Activated CD4-positive, alpha-beta T cell treated with anti-CD3 and anti-CD28 coated beads for 48 hours (primary cell): ENCODE results near the gene GCAT.

Experiments used
- DNase-seq: peaks from one replicate; pipeline ENCODE4 v3.0.0-alpha.2; 2020

GCAT gene

DNA sequence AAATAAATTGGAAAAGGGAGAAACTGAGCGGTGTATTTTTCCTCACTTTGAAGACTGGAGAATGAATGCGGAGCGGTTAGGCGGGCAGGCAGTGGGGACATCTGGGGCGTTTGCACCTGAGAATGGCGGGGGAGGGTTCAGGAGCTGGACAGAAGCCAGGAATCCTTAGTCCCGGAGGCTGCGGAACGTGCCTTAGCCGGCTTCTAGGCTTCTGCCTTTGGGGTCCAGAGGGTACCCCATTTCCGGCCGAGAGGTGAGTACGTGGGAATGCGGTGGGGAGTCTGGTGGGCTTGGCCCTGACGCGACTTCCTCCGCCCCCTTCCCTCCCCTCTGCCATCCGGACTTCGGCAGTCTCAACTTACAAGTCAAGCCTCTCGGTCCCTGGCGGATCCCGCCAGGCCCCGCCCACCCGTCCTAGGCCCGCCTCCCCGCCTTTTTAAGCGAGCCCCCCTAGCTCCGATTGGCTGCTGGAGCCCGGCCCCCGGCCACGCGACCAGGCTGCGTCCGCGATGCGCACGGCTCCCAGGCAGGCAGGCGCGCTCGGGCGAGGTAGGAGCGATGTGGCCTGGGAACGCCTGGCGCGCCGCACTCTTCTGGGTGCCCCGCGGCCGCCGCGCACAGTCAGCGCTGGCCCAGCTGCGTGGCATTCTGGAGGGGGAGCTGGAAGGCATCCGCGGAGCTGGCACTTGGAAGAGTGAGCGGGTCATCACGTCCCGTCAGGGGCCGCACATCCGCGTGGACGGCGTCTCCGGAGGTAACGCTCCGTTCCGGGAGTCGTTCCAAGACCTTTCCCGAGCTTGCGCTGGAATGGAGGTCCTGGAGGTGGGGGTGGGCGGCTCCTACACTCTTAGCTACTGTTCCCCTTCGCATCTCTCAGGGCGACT is at the start of gene GCAT:
TSS of gene GCAT (plus strand) at position 525 of the 884 bp plus-strand sequence. CDS start at position 559, 34 bp downstream.
- DNase-seq, result peak; percentile 95

DNA sequence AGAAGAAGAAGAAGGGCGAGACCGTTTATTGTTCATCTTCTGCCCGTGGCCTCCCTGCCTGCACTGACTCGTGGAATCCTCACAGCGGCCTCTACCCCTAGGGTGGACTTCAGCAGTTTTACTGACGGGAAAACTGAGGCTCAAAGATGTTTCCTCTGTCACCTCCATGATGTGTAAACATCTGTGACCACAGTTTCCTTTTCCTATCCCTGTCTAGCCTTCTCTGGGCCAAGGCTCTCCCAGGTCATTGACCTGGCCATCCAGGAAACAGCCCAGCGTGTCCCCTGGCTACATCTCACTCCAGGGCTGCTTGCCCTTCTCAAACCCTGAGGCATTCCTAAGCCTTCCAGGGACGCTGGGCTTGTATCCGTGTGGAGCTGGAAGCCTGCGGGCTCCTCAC is 49.0 kb upstream of the GCAT start:
- DNase-seq, result no peak

DNA sequence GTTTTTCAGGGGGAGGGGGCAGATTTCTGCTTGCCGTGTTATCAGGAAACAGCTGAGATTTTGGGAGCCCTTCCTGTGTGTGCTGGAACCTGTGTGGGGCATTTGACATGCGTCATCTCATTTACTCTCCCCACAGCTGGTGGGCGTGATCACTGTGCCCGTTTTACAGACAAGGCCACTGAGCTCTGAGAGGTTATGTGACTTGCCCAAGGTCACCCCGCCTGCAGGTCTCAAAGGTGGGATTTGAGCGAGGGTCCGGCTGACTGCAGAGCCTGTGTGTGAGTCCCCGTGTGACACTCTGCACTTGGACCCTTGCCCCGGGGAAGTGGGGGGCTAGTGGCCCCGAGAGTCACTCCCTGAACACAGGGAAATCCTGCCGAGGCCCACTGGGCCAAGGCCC is 48.5 kb upstream of the GCAT start:
- no peak for DNase-seq

DNA sequence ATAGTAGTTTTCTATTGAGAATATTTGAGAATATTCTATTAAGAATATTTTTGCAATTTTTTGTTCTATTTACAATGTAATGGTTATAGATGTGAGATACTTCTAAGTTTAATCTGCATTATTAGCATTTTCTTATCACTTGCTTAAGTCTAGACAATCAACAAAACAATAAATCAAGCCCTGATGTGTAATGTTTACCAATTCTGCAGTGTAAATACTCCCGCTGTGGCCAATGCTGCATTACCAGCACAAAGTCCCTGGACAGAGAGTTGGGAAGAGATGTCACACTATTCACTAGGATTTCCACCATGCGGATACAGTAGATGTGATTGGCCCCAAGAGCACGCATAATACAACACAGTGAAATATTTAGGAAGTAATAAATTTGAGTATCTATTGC is 47.6 kb upstream of the GCAT start:
- DNase-seq, result no peak

DNA sequence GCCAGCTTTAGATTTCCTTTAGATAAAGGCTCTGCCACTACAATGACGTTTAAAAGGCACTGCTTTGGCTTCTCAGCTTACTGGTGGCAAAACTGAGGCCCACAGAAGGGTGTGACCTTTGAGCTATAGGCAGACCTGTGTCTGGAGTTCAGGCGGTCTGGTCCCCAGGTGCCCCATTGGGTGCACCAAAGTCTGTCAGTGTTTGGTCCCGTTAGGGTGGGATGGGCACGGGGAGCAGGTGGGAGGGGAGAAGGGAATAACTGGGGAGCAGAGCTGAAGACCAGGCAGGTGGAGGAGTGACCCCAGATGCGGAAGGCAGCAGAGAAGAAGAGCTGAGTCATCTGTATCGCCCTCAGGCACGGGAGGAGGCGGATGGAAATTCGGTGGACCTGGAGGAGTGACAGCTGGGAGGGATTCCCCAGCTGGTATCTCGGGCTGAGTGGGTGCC is 45.3 kb upstream of the GCAT start:
- DNase-seq, result no peak

DNA sequence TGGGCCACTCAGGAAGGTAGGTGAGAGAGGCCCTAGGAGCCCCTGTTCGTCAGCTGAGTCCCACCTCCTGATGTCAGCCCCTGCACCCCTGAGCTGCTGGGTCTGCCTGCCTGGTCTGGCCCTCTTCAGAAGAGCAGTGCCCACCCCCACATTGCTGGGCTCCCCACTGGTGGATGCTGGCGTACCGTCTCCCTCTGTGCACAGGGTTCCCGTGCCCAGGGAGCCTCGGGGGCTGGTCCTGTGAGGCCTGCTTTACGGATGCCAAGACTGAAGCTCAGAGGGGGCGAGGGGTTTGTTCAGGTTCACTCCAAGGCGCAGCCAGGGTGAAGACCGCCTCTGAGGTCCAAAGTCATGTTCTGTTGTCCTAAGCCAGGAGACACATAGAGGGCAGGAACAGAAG is 44.7 kb upstream of the GCAT start:
- DNase-seq, result no peak

DNA sequence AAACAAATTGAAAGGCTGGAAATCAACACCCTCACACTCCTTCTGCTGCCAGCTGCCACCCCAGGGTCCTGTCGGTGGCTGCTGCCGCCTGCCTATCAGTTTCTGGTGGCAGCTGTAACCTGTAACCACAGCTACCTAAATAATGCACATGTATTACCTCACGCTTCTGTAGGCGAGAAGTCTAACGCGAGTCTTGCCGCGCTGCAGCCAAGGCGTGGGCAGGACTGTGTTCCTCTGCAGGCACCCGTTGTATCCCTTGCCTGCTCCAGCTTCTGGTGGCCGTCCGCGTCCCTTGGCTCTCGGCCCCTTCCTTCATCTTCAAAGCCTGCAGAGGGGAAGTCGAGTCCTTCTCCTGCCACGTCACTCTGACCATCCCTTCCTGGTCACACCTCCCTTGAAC is 44.1 kb upstream of the GCAT start:
- DNase-seq, result no peak

DNA sequence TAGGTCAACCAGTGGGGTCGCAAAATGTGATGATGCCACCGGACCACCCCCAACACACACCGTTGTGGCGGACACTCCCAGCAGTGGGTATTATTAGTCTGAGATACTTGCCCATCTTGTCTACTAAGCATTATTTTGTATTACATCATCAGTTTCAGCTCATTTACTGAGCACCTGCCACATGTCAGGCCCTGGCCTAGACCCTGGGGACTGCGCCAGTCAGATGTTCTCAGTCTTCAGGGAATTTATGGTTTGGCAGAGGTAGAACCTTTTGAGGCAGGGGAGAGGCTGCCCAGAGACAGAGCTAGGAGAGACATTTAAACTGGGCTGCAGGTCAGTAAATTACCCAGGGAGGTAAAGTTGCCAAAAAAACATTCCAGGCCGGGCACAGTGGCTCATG is 43.1 kb upstream of the GCAT start:
- no peak for DNase-seq

DNA sequence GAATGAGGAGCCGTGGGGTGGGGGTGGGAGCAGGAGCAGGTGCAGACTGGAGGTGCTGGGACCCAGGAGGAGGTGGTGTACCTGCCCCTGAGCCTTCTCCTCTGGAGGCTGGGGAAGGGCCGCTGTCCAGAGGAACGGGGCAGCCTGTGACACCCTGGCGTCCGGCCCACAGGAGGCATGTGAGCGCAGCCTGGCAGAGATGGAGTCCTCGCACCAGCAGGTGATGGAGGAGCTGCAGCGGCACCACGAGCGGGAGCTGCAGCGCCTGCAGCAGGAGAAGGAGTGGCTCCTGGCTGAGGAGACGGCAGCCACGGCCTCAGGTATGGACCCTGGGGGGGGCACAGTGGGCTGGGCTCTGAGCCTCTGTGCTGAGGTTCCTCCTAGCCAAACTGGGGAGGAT is 42.2 kb upstream of the GCAT start:
- no peak for DNase-seq

DNA sequence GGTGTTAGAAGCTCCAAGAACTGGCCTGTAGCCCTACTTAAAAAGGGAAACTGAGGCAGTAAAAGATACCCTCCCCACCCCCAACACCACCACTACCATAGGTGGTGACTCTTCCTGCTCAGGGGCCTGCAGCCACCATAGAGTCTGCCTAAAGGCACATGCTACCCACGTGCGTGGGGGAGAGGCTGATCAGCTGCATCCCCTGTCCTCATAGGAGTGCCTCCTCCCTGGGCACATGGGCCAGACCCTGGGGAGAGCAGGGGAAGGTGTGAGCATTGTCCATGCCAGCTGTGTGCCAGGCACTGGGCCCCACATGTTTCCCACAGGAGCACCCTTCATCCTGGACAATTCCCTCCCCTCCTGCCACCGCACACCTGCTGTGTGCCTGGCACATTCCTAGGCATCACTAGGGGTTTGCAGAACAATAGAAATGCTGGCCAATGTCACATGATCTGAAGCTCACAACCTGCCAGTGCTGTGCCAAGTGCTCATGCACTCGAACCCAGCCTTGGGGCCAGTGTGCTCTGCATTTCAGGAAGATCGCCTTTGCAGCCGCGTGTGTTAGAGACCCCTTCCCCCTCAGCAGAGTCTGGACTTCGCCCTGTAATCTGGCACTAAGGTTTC is 41.7 kb upstream of the GCAT start:
- no peak for DNase-seq

DNA sequence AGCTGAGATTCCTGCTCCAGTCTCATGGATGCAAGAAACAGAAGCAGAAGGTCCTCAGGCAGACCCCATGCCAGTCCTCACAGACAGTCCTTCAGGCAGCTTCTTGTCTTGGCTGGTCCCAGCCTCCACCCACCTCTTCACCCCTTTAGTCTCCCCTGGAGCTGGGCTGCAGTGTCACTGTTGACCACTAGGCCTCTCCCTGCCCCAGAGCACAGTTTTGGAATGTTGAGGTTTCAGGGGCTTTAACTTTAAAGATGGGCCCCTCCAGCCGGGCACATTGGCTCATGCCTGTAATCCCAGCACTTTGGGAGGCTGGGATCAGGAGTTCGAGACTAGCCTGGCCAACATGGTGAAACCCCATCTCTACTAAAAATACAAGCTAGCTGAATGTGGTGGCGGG is 39.5 kb upstream of the GCAT start:
- DNase-seq, result no peak

DNA sequence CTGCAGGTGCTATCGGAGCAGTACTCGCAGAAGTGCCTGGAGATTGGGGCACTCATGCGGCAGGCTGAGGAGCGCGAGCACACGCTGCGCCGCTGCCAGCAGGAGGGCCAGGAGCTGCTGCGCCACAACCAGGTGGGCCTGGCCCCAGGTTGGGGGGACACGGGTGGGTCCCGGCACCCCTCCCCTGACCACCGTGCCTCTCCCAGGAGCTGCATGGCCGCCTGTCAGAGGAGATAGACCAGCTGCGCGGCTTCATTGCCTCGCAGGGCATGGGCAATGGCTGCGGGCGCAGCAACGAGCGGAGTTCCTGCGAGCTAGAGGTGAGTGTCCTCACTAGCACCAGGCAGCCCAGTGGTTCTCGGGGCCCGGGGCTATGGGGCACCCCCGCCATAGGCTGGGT is 38.7 kb upstream of the GCAT start:
- DNase-seq, result no peak

DNA sequence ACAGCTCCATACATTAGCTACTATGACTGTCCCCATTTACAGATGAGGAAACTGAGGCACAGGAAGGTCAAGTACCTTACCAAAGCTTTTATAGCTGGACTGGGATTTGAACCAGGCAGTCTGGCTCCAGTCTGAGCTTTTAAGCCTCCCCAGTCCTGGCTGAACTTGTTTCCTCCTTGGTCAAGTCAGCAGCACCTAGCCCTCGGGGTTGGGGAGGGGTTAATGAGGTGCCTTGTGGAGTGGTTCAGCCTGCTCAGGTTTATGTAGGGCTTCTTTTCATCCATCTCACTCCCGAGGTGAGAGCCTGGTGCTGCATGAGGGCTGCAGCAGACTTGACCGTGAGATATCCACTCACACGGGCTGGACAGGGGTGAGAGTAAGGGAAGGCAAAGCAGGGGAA is 36.7 kb upstream of the GCAT start:
- DNase-seq, result no peak

DNA sequence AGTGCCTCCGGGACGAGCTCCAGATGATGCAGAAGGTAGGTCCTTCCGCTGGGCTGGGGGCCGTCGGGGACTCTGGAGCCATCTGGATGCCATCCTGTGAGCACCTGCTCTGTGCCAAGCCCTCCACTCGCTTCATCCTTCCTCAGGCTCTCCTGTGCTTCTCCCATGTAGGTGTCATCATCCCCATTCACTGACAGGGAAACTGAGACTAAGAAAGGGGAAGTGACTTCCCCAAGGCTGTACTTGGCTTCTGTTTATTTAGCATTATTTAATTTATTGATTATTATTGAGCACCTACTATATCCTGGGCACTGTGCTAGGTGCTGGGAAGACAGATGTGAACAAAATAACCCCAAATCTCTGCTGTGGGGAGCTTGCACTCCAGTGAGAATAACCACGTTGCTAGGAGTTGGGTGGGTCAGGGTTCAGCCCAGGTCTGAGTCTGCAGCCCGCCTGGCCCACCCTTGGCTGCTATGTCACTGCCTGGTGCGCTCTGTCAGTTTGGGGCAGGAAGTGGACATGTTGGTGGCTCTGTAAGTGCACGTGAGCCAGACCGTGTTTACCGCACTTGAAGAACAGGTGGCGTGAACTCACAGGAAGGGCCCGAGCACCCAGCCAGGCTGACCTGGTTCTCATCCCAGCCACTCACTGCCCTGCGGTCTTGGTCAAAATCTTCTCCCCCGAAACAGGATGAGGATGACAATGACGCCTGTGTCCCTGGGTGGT is 35.9 kb upstream of the GCAT start:
- no peak for DNase-seq

DNA sequence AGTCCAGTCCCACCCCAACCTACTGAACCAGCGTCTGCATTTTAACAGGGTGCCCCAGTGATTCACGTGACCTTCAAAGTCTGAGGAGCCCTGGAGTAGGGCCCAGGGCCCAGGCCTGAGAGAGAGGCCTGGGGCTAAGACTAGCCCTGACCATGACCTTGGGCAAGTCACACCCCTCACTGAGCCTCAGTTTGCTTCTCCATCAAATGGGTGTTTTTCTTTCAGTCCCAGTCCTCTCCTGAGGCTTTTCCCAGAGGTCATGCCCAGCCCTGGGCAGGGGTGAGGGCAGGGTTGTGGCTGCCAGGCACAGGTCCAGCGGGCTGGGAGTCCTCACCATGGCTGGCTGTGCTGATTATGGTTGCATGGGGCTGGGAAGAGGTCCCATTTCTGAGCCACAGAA is 33.0 kb upstream of the GCAT start:
- no peak for DNase-seq

DNA sequence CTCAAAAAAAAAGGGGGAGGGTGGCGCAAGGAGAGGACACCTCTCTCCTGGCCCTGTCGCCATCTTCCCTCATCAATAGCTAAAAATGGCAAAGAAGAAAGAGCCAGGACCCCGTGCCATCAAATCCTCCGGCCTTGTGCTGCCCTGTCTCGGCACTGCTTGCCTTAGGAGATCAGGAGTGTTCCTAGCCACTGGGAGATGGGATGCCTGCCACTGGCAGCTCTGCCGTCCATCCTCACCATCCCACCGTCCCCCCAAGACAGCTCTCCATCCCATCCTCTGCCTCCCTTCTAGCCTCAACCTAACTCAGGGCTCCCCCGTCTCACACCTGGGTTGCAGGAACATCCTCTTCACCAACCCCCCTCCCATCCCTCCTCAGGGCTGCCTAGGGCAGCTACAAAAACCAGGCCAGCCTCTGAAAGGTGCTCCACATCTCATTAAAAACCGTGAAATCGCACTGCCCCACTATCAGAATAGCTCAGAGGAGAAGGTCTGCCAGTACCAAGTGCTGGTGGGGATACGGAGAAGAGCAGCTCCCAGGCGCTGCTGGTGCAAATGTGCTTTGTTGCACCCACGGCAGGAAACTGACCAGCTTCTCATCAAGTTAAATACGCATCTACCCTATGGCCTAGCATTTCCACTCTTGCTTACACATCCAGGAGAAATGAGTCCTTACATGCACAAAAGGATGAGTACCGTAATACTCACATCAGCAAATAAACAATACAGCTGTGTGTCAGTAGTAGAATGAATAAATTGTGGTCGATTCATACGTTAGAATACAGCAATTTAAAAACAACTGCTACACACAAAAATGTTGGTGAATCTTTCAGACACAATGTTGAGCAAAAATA is 31.7 kb upstream of the GCAT start:
- no peak for DNase-seq

DNA sequence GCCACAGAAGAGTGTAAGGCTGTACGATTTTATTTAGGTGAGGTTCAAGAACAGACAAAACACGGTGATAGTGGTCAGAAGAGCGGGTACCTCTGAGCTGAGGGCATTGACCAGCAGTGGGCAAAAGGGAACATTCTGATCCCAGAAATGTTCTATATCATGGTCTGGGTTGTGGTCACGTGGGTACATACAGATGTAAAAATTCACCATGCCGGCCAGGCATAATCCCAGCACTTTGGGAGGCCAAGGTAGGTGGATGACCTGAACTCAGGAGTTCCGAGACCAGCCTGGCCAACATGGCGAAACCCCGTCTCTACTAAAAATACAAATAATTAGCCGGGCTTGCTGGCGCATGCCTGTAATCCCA is 31.1 kb upstream of the GCAT start:
- no peak for DNase-seq

DNA sequence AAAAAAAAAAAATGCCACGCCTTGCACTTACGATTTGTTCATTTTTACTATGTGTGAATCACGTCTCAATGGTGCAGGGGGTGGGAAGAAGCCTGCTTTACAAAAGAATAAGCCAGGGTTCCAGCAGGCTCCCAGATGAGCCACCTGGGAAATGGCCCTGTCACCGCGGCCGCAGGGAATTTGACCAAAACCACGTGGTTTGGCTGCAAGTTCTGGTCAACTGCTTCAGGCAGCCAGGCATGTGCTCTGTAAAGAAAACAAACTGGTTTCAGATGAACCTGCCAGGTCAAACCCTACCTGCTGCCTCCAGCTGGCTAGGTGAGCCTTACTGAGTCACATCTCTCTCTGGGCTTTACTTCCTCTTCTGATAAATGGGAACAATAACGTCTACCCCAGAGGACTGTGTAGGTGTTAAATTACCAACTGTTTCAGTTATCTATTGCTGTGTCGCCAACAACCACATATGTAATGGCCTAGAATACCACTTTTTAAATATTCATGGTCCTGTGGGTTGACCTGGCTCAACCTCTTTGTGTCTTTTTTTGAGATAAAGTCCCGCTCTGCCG is 30.5 kb upstream of the GCAT start:
- DNase-seq, result no peak

DNA sequence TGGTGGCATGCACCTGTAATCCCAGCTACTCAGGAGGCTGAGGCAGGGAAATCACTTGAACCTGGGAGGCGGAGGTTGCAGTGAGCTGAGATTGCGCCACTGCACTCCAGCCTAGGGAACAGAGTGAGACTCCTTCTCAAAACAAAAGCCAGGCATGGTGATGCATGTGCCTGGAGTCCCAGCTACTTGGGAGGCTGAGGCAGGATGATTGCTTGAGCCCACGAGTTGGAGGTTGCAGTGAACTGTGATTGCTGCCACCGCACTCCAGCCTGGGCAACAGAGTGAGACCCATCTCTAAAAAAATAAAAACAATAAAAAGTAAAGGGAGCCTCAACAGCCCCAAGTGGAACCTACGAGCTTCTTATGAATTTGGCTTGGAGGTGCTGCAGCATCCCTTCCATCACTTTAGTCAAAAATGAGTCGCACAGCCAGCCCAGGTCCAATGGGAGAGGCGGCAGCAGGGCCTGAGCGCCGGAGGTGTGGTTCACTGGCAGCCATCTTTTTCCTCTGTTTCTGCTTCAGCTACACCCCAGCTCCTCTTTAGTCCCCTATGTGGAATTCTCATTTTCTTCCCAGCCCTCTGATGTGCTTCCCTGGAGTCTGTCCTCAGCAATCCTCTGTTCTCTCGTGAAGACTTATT is 29.2 kb upstream of the GCAT start:
- DNase-seq, result no peak

DNA sequence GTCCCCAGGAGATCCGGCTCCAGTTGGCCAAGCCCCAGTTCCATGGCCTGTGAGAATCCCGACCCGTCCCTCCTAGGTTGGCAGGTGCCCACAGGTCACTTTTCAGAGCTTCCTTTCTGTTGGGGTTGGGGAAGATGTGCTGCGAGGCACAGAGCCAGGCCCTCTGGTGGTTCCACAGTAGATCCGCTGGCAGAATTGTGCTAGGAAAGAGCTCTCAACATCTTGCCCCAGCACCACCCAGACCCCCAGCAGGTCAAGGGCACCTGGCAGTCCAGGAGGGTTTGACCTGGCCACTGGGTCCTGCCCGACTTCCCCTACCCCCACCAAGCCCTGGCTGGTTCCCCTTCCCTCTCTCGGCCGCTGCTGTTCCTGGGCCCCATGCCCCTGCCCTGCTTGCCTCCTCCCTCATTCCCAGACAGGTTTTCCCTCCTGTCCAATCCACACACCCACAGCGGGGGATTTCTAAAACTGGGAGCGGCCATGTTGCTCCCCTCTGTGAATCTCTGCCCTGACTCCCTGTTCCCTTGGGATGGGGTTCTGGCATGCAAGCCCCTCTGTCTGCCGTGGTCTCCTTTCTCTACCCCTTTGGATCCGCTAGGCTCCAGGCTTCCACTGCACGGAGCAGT is 26.2 kb upstream of the GCAT start:
- DNase-seq, result no peak

DNA sequence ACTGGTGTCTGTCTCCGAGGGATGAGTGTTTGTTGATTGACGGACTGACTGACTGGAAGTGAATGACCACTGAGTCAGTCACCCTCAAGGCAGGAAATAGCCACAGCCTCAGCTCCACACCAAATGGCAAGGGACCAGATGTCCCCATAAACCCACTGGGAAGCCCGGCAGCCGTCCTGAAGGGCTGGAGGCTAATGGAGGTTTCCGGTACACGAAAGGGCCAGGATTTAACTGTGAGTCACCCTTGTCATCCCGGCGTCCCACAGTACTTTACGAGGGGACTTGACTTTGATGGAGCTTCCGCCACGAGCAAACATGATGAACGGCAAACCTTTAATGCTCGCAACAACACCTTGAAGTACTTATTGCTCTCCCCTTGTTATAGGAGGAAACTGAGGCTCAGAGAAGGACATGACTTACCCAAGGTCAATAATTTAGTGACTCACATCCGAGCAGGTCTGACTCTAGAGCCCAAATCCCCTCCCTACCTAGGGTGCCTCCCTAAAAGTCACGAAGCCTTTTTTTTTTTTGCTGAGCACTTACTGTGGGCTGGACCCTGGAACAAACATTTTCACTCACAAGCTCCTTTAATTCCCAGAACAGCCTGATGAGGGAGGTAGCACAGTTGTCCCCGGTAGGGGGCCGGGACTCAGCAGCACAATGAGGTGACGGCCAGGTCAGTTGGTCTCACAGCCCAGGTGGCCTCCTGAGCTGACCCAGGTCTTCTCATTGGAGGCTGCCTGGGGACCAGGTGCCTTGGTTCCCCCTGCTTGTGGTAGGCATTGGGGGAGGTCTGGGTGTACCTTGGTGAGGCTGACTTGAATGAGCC is 25.2 kb upstream of the GCAT start:
- DNase-seq, result no peak
